HTR-8/SVneo (cell line): ENCODE measurements around the gene RBMS3.

Source experiments
- DNase-seq: peaks from one replicate; pipeline ENCODE4 v3.0.0; 2011; ENCODE audit warnings: low spot score, mixed read lengths; ENCODE audit not compliant: insufficient read length
- FAIRE-seq: peaks from 2 replicates; lab custom pipeline; 2011; peaks lifted over from hg19 to GRCh38; lab: Jason Lieb, UNC

RBMS3 gene

GRCh38 chr3:29889215-29889614 is 608.3 kb downstream of the RBMS3 start:
- FAIRE-seq (no peak), DNase-seq (no peak)

DNA sequence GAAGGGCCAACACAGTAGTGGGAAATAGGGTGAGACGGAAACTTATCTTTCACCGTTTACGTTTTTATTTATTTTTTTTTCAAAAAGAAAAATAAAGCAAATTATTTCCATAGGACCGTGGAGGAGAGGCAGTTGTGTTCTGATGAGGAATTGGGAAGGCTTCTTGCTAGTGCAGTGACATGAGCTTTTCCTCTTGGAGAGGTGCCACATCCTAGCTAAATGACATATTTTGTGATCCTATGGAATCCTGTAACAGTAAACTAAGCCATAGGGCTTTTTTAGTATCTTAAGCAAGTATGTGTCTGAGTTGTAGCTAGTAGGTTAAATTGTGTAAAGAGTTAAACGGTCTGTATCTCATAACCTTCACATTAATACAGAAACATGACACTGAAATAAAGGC is 609.9 kb downstream of the RBMS3 start:
- no peak for DNase-seq
- FAIRE-seq = no peak

DNA sequence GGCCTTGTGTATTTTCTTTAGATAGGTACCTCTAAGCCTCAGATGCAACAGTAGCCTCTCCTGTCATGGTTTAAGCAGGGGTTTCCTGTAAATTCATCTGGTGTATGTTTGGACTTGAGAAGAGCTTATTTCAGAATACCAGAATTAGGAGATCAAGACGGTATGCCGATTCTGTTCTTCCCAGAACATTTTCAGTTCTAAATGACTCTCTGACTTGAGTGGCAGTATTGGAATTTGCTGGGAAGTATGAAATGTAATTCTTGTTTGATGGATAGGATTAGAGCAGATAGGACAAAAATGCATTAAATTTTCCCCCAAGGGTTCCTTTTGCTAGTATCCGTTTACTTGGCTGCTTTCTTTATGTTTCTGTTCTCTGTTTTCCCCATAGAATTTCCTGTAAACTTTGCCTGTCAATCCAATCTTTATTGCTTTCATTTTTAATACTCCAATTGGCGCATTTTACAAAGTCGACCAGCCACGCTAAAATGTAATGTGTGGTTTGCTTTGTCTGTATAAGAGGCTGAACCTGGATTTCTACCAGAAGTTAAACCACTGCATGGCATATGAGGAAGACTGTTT is 612.2 kb downstream of the RBMS3 start:
- DNase-seq (no peak), FAIRE-seq (no peak)

DNA sequence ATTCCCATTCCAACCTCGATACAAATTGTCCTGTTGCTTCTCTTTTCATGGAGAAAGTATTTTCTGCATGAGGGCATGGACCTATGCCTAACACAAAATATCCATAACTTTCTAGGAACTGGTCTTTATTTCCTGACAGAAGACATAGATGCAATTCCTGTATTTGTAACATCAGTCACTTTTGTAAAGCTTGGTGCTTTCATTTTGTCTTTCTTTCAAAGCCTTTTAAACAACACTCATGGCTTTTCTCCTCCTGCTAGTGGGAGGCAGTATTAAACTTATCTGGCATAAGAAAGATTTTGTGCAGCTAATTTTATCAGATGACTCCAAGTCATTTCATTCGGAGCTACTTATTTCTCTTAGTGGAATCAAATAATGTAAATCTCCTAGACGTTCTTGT is 616.0 kb downstream of the RBMS3 start:
- FAIRE-seq (no peak), DNase-seq (no peak)

DNA sequence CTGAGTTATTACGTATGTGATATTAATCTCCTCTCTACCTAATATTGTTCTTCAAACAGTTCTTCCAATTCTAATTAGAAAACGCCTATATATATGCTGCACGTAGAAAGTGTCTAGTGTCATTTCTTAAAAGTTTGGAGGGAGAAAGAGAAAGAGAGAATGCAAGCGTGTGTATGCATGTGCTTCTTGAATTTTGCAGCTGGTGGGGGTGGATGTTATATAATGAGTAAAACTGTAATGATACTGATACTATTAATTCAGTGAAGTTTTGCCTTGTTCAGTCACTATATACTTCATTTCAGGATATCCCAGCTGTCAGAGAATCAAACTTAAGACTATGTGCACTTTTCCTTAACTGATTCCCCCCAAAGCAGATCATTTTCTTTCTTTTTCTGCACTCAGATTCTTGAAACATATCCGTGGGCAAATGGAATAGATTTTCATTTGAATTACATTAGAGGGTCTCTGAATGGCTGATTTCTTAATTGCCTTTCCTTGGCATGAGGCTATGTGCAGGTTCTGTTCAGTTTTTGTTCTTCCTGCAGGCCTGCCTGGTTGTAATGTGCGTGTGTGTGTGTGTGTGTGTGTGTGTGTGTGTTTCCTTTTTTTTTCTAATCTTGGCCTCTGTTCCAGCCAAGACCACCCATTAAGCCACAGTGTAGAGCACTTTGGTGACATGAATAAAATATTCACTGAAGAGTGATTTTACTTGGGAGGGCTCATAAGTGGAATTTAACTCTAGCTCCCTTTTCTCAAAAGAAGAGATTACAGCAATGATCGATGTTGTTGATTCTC is 617.5 kb downstream of the RBMS3 start:
- DNase-seq = no peak

GRCh38 chr3:29899021-29899420 is 618.1 kb downstream of the RBMS3 start:
- no peak for FAIRE-seq
- no peak for DNase-seq

More for the DNA sequence above, 617.5 kb downstream of the RBMS3 start:
- FAIRE-seq = no peak

- no peak for DNase-seq
- no peak for FAIRE-seq
Observed at GRCh38 chr3:29901097-29901496, 620.2 kb downstream of the RBMS3 start.

DNA sequence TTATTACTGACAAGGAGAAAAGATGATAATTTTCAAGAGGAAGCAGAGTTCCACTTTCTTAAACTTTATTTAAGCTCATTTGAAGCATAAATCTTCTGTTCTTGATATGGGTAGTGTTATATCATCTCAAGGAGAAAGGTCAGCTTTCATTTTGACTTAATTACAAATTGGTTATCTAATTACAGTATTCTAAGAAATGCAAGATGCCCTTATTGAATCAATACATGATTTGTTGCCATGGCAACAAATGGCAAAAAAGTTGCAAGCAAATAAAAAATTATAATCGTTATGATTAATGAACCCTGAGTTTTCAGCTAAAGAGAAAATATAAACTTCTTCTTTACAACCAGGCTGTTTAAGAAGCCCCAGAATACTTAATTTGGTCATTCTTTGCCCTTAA is 622.7 kb downstream of the RBMS3 start:
- no peak for DNase-seq
- no peak for FAIRE-seq

- DNase-seq (no peak), FAIRE-seq (no peak)
Observed at GRCh38 chr3:29906906-29907305, 626.0 kb downstream of the RBMS3 start.

DNA sequence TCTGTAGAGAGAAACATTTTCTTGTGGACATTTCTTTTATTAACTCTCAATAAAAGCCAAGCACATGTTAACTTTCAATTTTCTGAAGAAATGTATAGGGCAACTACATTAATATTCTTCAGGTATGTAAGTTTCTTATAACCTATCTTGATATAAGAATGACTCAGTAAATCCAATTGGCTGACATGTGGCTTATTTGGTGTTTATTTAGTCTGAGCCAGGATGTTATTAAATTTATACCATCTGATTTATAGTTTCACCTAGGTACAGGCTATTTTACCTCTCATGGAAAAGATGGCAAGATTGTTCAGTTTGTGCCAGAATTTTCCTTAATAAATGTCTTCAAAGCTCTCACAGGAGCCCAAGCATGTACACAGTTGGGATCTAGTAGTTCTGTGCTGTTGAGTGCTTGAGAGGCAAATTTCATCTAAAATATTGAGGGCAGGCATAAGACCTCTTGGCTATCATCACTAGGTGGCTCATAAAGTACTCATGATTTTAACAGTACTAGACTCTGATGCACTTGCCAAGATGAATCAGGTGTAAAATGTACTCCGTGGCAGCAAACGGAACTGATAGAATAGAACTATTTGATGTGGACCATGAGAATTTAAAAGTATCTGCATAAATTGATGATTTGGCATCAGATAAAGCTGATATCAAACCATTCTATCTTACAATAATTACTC is 631.9 kb downstream of the RBMS3 start:
- FAIRE-seq (no peak), DNase-seq (no peak)

DNA sequence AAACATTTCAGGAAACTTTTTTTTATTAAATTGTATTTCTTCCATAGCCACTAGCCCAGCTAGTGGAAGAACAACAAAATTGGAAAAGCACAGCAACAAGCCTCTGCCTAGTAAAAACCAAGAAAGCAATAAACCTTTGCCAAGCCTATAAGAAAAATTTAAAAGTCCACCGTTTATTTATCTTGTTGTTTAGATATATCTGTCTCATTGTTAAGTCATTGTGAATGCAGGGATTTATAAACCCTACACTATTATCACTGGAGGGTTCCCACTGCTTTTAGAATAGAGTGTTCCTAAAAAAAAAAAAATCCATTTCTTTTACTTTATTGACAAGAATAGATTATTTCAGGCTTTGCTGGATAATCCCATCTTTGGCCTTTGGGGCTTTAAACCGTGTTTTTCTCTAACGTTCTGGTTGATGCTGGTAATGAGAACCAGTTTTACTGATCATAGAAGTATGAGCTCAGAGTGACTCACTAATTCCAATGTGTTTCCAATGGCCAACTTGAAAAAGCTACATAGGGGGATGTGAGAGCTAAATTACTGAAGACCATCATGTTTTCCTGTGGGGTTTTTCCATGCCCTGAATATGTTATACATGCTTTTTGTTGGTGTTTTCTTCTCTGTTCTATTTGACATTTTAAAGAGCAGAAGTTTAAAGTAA is 634.1 kb downstream of the RBMS3 start:
- FAIRE-seq (no peak), DNase-seq (no peak)

- no peak for DNase-seq
- FAIRE-seq = no peak
Observed at GRCh38 chr3:29919571-29919970, 638.7 kb downstream of the RBMS3 start.

GRCh38 chr3:29922992-29923746 is 642.3 kb downstream of the RBMS3 start:
- FAIRE-seq = peak; percentile 88

GRCh38 chr3:29924783-29925561 is 644.1 kb downstream of the RBMS3 start:
- FAIRE-seq (no peak), DNase-seq (no peak)

More at GRCh38 chr3:29922992-29923746, 642.3 kb downstream of the RBMS3 start:
- DNase-seq = peak; percentile 47

- no peak for DNase-seq
- FAIRE-seq = no peak
Observed at GRCh38 chr3:29926378-29926777, 645.5 kb downstream of the RBMS3 start.

DNA sequence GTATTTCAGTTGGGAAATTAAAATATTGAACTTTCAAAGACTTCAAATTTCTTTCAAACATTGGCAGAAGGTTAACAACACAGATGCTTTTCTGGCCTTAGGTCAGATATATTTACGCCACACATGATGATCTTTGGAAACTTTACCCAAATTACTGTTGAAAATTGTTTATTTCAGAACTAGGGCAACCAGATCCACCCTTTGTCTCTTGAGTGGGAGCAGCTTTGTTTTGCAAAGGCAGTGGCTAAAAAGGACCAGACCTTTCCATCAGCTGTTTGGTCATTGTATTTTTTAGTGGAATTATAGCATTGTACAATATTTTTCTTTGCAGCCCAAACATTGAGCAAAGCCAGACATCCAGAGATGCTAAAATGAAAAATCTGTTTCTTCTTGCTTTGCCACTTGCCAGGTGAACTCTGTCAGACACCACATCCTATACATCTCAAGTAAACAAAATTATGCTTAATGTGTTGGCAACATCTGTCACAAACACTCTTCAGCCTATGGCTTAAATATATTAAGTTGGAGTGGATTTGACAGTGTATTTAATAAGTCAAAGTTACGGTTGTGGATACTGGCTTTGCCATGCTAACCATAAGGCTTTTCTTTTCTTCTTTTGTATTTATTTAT is 651.9 kb downstream of the RBMS3 start:
- no peak for DNase-seq
- no peak for FAIRE-seq

- FAIRE-seq (no peak), DNase-seq (no peak)
Observed at GRCh38 chr3:29933802-29934490, 653.1 kb downstream of the RBMS3 start.

DNA sequence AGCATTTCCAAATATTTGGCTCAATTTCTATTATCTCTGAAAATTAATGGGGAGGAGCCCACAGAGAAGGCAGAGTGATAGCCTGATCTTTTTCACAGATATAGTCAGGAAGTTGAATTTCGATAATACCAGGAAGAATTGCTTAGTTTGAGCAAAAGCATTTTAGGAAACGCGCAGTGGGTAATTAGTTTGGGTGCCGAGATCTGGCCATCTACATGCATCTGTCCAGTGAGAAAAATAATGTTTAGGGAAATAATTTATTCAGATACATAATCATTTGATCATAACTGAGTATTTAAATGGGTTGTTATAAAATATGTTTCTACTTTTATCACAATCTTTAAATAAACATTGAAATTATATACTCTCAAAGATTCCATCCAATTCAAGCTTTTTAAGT is 653.9 kb downstream of the RBMS3 start:
- DNase-seq (no peak), FAIRE-seq (no peak)
